Parathyroid adenoma (tissue), 2 donors: ENCODE measurements around the gene DUOXA1.

Experiments
- H2AFZ ChIP-seq: fragments of 300-600 bp; sonication (generic); one replicate; pipeline ENCODE4 v1.7.0; 2017; ENCODE audit warnings: antibody characterized with exemption, mild to moderate bottlenecking
- H3K27ac ChIP-seq: fragments of 300-600 bp; sonication (generic); one replicate; pipeline ENCODE4 v1.7.0; 2017
- H3K27me3 ChIP-seq: fragments of 300-600 bp; sonication (generic); one replicate; pipeline ENCODE4 v1.7.0; 2017; ENCODE audit warnings: low read length; ENCODE audit not compliant: control insufficient read depth, insufficient read depth
- H3K36me3 ChIP-seq: fragments of 300-600 bp; sonication (generic); one replicate; pipeline ENCODE4 v1.7.0; 2017; ENCODE audit warnings: low read length; ENCODE audit not compliant: control insufficient read depth, insufficient read depth
- H3K4me1 ChIP-seq: fragments of 300-600 bp; sonication (generic); one replicate; pipeline ENCODE4 v1.7.0; 2017; ENCODE audit warnings: control low read depth
- H3K4me2 ChIP-seq: fragments of 300-600 bp; sonication (generic); one replicate; pipeline ENCODE4 v1.7.0; 2017; ENCODE audit warnings: low read length
- H3K4me3 ChIP-seq: fragments of 300-600 bp; sonication (generic); one replicate; pipeline ENCODE4 v1.7.0; 2017; ENCODE audit warnings: low read depth, low read length
- H3K79me2 ChIP-seq: fragments of 300-600 bp; sonication (generic); one replicate; pipeline ENCODE4 v1.7.0; 2017; ENCODE audit warnings: control low read depth
- H3K9ac ChIP-seq: fragments of 300-600 bp; sonication (generic); one replicate; pipeline ENCODE4 v1.7.0; 2017; ENCODE audit warnings: mild to moderate bottlenecking
- H3K9me3 ChIP-seq: fragments of 300-600 bp; sonication (generic); one replicate; pipeline ENCODE4 v1.7.0; 2017; ENCODE audit warnings: low read length; ENCODE audit not compliant: control insufficient read depth
- CTCF ChIP-seq: fragments of 300-600 bp; sonication (generic); IDR thresholded peaks from one replicate; pipeline ENCODE4 v1.7.0; 2017; ENCODE audit warnings: antibody characterized with exemption, mild to moderate bottlenecking
- donor health status: primary hyperparathyroidism.

DUOXA1 gene

GRCh38 chr15:45167631-45168205 lies 38.0 kb upstream of the DUOXA1 start:
- Histone ChIP-seq H2AFZ (peak overlapping the region; percentile 93), H3K36me3 (no peaks in the 10 kb centered on the region), H3K79me2 (no peaks in the 10 kb centered on the region), H3K27me3 (no peaks in the 10 kb centered on the region), H3K27ac (peak overlapping the region; percentile 90), H3K4me1 (no peaks in the 10 kb centered on the region), H3K9ac (no peak overlapping the region), H3K9me3 (no peaks in the 10 kb centered on the region), H3K4me2 (peak overlapping the region; percentile 62), H3K4me3 (peak overlapping the region; percentile 63)
- TF ChIP-seq CTCF: no peak

DNA sequence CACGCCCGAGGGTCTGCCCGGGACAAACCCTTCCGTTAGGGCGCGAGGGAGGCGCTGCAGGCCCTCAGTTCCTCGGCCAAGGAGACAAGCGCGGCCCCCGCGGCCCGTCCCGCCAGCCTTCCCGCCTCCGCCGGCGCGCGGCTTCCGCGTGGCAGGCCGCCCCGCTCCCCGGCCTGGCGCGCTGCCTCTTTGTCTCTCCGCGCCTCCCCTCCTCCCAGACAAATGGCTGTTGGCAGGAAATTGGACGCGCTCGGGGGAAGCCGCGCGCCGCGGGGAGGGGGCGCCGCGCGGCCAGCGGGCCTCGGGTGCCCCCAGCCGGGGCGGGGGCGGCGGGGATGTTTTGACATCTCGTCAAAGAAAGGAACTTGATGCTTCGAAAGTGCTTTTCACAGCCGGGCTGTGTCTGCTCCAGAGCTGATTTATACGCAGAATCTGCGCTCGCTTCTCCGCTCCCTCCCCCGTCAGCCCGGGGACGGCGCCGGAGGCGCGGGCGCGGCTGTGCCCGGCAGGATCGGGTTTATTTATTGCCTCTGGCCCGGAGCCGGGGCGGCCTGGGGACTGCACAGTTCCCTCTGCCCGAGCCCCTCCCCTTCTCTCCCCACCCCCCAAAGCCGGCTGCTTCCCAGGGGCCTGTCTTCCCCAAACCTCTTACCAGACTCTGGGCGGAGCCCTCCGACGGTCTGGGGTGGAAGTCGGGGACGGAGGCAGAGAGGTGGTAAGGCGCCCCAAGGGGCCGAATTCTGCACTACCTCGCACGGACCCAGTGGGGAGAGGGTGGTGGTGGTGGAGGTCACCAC lies 37.4 kb upstream of the DUOXA1 start:
- Histone ChIP-seq H2AFZ (peak overlapping the region; percentile 93), H3K9ac (peak overlapping the region; percentile 46), H3K79me2 (no peaks in the 10 kb centered on the region), H3K4me1 (no peaks in the 10 kb centered on the region), H3K27me3 (no peaks in the 10 kb centered on the region), H3K27ac (peak overlapping the region; percentile 90), H3K4me3 (peak overlapping the region; percentile 63), H3K4me2 (peak overlapping the region; percentile 87), H3K36me3 (no peaks in the 10 kb centered on the region), H3K9me3 (no peaks in the 10 kb centered on the region)
- peak; percentile 58 for TF ChIP-seq CTCF

- Histone ChIP-seq H3K9ac (no peak overlapping the region), H3K27me3 (no peaks in the 10 kb centered on the region), H3K9me3 (no peaks in the 10 kb centered on the region), H3K27ac (no peak overlapping the region), H3K79me2 (no peaks in the 10 kb centered on the region), H2AFZ (no peak overlapping the region), H3K4me1 (no peaks in the 10 kb centered on the region), H3K4me2 (no peak overlapping the region), H3K4me3 (no peak overlapping the region), H3K36me3 (no peaks in the 10 kb centered on the region)
- TF ChIP-seq CTCF: no peak
These were observed 35.9 kb upstream of the DUOXA1 start for GRCh38 chr15:45165536-45165935.

DNA sequence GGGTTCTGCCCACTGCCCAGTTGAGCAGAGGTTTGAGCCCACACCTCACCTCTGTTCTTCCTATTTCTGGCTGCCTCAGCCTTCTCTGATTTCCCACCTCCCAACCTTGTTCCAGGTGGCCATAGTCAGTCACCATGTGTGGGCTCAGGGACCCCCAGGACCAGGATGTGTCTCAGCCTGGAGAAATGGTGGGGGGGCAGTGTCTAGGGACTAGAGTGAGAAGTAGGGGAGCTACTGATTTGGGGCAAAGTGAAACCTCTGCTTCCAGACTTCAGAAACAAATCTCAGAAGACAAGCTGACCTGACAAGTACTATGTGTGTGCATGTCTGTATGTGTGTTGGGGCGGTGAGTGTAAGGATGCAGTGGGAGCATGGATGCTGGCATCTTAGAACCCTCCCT lies 35.2 kb upstream of the DUOXA1 start:
- H3K36me3 ChIP-seq: no peaks in the 10 kb centered on the region
- no peaks in the 10 kb centered on the region for H3K9me3 ChIP-seq
- no peak overlapping the region for H3K9ac ChIP-seq
- no peak overlapping the region for H3K27ac ChIP-seq
- TF ChIP-seq CTCF: no peak
- no peaks in the 10 kb centered on the region for H3K27me3 ChIP-seq
- no peak overlapping the region for H3K4me2 ChIP-seq
- no peak overlapping the region for H2AFZ ChIP-seq
- no peaks in the 10 kb centered on the region for H3K4me1 ChIP-seq
- H3K4me3 ChIP-seq: no peak overlapping the region
- no peaks in the 10 kb centered on the region for H3K79me2 ChIP-seq

DNA sequence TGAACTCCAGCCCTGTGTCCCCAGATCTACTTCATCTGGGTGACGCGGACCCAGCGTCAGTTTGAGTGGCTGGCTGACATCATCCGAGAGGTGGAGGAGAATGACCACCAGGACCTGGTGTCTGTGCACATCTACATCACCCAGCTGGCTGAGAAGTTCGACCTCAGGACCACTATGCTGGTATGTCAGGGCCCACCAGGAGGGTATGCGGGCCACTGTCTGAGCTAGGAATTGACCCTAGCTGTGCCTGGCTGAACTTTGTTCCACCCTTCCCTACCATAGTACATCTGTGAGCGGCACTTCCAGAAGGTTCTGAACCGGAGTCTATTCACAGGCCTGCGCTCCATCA lies 33.8 kb upstream of the DUOXA1 start:
- H3K9me3 ChIP-seq: no peaks in the 10 kb centered on the region
- H3K27me3 ChIP-seq: no peaks in the 10 kb centered on the region
- no peak for TF ChIP-seq CTCF
- no peak overlapping the region for H3K9ac ChIP-seq
- H3K36me3 ChIP-seq: no peaks in the 10 kb centered on the region
- H3K27ac ChIP-seq: no peak overlapping the region
- no peak overlapping the region for H3K4me2 ChIP-seq
- no peak overlapping the region for H3K4me3 ChIP-seq
- H2AFZ ChIP-seq: no peak overlapping the region
- no peaks in the 10 kb centered on the region for H3K79me2 ChIP-seq
- H3K4me1 ChIP-seq: no peaks in the 10 kb centered on the region
